Measurements from ENCODE around the gene NOD1.

Gene NOD1

DNA sequence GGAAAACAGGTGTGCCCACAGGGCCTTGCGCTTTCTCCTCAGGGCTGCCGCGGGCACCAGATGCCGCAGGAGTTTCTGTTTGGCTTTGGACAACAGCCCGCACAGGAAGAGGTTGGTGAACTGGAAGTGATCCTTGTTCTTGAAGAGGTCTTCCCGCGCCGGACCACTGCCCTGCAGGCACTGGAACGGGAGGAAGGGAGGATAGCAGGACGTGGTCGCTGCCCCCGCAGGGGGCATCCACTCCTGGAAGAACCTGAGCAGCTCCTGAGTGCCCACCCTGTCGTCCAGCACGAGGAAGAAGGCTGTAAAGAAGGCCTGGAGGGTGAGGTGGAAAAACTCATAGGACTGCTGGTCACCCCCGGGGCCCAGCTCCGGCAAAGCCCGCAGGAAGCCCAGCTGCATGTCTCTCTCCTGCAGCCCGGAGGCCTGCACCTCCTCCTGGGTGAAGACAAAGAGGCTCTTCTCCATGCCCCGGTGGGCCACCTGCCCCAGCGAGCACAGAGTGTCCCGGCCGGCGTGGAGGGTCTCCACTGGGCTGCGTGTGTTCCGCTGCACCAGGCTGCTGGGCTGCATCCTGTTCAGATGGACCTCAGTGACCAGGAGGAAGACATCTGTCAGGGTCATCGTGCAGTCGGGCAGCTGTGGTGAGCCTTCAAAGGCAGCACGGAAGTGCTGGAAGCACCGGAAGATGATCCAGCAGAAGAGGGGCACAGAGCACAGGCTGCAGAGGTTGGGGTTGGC lies 26.9 kb downstream of the NOD1 start:
- Histone ChIP-seq H3K4me3 (ENCODE audit: low read depth, low read length) (no peak overlapping the region), H3K9me3 (no peaks in the 10 kb centered on the region), H3K36me3 (peaks cover 10% of the 10 kb centered on the region), H3K4me1 (no peaks in the 10 kb centered on the region; the same call in 1 of the 2 replicates), H3K27me3 (no peaks in the 10 kb centered on the region)
- no peak for DNase-seq
- no peak for TF ChIP-seq CTCF (IDR thresholded peaks at IDR 0.05; ENCODE audit: low read depth, low read length)

- TF ChIP-seq CTCF (IDR thresholded peaks at IDR 0.05; ENCODE audit: low read depth, low read length): no peak
- no peak overlapping the region for H3K4me3 ChIP-seq (ENCODE audit: low read depth, low read length)
- H3K4me1 ChIP-seq: no peaks in the 10 kb centered on the region; the same call in 1 of the 2 replicates
- peaks cover 9% of the 10 kb centered on the region for H3K36me3 ChIP-seq
- H3K27me3 ChIP-seq: no peaks in the 10 kb centered on the region; the same call in 1 of the 2 replicates
- DNase-seq: no peak
- H3K9me3 ChIP-seq: no peaks in the 10 kb centered on the region
These were observed 27.5 kb downstream of the NOD1 start for GRCh38 chr7:30450983-30451497.

DNA sequence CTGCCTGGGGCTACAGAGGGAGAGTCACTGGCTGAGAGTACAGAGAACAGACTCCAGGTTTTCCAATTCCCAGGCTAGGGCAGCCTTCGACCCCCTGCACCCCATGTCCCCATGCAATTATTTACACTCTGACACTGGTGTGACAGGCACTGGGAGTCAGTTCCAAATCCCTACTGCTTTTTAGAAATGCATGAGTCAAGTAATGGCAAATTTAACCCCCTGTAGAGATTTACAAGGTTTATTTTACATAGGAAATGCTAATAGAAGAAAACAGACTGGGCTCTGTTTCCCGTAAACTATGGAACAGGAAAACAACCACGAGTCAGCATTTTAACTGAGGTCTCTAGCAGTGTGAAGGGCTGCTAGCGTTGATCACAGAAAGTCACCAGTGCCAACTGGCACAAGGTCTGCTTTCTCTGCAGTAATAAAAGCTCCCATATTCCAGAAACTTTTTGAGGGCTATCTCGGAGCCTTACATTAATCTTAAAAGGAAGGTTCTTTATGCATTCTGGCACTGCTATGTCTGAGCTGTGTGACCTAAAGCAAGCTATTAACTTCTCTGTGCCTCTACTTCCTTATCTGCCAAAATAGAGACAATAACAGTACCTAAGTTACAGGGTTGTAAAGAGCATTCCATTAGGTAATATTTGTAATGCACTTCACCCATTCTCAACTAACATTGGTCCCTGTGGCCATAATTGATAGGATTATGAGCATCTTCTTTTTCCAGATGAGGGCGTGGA lies 28.2 kb downstream of the NOD1 start:
- no peaks in the 10 kb centered on the region for H3K9me3 ChIP-seq
- H3K36me3 ChIP-seq: peaks cover 5% of the 10 kb centered on the region; the same call in 1 of the 2 replicates
- no peak for TF ChIP-seq CTCF (IDR thresholded peaks at IDR 0.05; ENCODE audit: low read depth, low read length)
- H3K4me3 ChIP-seq (ENCODE audit: low read depth, low read length): no peak overlapping the region
- no peaks in the 10 kb centered on the region; the same call in 1 of the 2 replicates for H3K27me3 ChIP-seq
- H3K4me1 ChIP-seq: no peaks in the 10 kb centered on the region; the same call in 1 of the 2 replicates
- DNase-seq: no peak

GRCh38 chr7:30448461-30449189 lies 30.0 kb downstream of the NOD1 start:
- Histone ChIP-seq H3K9me3 (no peaks in the 10 kb centered on the region), H3K4me1 (no peaks in the 10 kb centered on the region; the same call in 1 of the 2 replicates), H3K27me3 (no peaks in the 10 kb centered on the region; the same call in 1 of the 2 replicates), H3K4me3 (ENCODE audit: low read depth, low read length) (no peak overlapping the region), H3K36me3 (peaks cover 5% of the 10 kb centered on the region; the same call in 1 of the 2 replicates)
- no peak for TF ChIP-seq CTCF (IDR thresholded peaks at IDR 0.05; ENCODE audit: low read depth, low read length)
- no peak for DNase-seq

- no peak for TF ChIP-seq CTCF (IDR thresholded peaks at IDR 0.05; ENCODE audit: low read depth, low read length)
- Histone ChIP-seq H3K4me1 (no peaks in the 10 kb centered on the region; the same call in 1 of the 2 replicates), H3K9me3 (no peaks in the 10 kb centered on the region), H3K36me3 (peaks cover 5% of the 10 kb centered on the region; the same call in 1 of the 2 replicates), H3K4me3 (ENCODE audit: low read depth, low read length) (no peak overlapping the region), H3K27me3 (no peaks in the 10 kb centered on the region; the same call in 1 of the 2 replicates)
- DNase-seq: no peak
These were observed 31.1 kb downstream of the NOD1 start for GRCh38 chr7:30447466-30447865.

All from BE2C (cell line).